Measurements from ENCODE around the gene PDE11A. TPM values are rescaled to one million over a fixed set of nuclear protein-coding genes. Genes with fewer than 3 reads are reported as not detected.

PDE11A gene
- total and polyA plus RNA-seq, 8 donors = under 0.01 to 0.87 (median 0.40) TPM; not detected in 2

DNA sequence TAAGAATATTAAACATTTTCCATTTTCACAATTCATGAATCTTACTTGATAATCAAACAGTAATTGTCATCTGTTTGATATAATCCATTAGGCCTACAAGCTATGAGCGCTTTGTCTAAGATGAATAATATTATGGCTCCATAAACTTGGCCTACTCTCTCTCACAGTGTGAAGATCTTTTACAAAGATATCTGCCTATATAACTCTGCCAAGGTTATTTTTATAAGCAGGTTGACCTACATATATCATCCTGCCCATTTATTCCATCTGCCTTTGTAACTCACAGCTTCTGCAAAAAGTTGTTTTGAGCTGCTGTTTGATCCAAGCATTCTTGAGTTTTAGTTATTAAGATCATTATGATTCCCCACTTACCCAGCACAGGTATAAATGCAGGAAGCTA, 158.3 kb downstream of the PDE11A start:
- WGBS, 5 donors = 81 to 95% (median 93%) methylated on average over 1 of the region's 1 CpG
- H3K27me3 ChIP-seq = no peaks in the 10 kb centered on the region
- intact Hi-C loops (cut with DNase I; ENCODE audit: low total_unique reads) = no loop called here
- no peaks in the 10 kb centered on the region for H3K36me3 ChIP-seq
- H3K4me3 ChIP-seq = no peak overlapping the region
- no peak overlapping the region for H3K27ac ChIP-seq
- no peak for DNase-seq
- no peaks in the 10 kb centered on the region for H3K9me3 ChIP-seq
- no peaks in the 10 kb centered on the region for H3K4me1 ChIP-seq
- TF ChIP-seq POLR2AphosphoS5 (IDR thresholded peaks at IDR 0.05) (no peak), EP300 (IDR thresholded peaks at IDR 0.05) (no peak), POLR2A (IDR thresholded peaks at IDR 0.05) (no peak)
- TF ChIP-seq, protein P1, sequence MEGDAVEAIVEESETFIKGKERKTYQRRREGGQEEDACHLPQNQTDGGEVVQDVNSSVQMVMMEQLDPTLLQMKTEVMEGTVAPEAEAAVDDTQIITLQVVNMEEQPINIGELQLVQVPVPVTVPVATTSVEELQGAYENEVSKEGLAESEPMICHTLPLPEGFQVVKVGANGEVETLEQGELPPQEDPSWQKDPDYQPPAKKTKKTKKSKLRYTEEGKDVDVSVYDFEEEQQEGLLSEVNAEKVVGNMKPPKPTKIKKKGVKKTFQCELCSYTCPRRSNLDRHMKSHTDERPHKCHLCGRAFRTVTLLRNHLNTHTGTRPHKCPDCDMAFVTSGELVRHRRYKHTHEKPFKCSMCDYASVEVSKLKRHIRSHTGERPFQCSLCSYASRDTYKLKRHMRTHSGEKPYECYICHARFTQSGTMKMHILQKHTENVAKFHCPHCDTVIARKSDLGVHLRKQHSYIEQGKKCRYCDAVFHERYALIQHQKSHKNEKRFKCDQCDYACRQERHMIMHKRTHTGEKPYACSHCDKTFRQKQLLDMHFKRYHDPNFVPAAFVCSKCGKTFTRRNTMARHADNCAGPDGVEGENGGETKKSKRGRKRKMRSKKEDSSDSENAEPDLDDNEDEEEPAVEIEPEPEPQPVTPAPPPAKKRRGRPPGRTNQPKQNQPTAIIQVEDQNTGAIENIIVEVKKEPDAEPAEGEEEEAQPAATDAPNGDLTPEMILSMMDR (IDR thresholded peaks at IDR 0.05) = no peak

DNA sequence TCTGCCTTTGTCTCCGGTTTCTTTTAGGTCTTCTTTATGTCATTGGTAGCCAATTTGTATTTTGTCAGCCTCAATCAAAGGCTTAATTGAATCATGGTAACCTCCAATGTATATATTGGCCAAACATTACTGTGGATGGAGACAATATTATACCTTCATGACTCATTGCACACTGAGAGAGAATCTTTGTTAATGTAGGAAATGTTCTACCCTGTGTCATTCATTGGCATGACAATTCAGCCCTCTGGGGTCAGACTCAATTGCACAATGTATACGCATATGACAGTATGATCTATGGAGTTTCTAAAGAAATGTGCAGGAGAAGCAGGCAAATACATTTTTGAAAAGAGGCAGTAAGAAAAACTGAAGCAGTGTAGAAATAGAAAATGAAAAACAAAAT, 162.6 kb downstream of the PDE11A start:
- 51 to 82% (median 73%) methylated on average over 2 of the region's 2 CpGs for WGBS, 5 donors

DNA sequence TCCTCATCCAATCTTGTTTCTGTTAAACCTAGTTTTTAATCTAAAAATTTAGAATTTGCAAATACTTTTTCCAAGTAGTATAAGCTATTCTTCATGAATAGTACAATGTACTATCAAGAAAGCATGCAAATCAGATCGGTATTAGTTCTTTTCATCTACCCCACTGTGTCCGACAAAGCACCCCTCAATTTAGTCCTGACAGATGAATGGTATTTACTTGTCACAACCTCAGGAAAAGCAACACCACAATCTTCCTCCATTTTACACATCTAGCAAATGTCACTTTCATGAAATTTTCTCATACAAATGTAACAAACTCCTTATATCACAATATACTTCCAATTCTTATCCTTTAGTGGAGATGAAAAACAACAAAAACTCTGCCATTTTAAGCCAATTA, 163.8 kb downstream of the PDE11A start:
- H3K4me1 ChIP-seq = peaks cover 0 to 4% (median 0%) of the 10 kb centered on the region in 4 donors
- H3K9me3 ChIP-seq = no peaks in the 10 kb centered on the region
- intact Hi-C loops (cut with DNase I; ENCODE audit: low total_unique reads) = no loop called here
- no peak for TF ChIP-seq EP300 (IDR thresholded peaks at IDR 0.05)
- TF ChIP-seq, protein P1 (IDR thresholded peaks at IDR 0.05) = no peak
- TF ChIP-seq POLR2A (IDR thresholded peaks at IDR 0.05) = no peak
- TF ChIP-seq POLR2AphosphoS5 (IDR thresholded peaks at IDR 0.05) = no peak
- no peak for DNase-seq
- no peaks in the 10 kb centered on the region for H3K27me3 ChIP-seq
- WGBS, 5 donors = 87 to 99% (median 93%) methylated on average over 2 of the region's 2 CpGs
- no peaks in the 10 kb centered on the region for H3K36me3 ChIP-seq
- H3K4me3 ChIP-seq = no peak overlapping the region
- no peak overlapping the region for H3K27ac ChIP-seq

More for the DNA sequence above, 162.6 kb downstream of the PDE11A start:
- H3K36me3 ChIP-seq = no peaks in the 10 kb centered on the region
- no peaks in the 10 kb centered on the region for H3K27me3 ChIP-seq
- no peak for DNase-seq
- H3K4me3 ChIP-seq = no peak overlapping the region
- peaks cover 0 to 4% (median 0%) of the 10 kb centered on the region in 4 donors for H3K4me1 ChIP-seq
- TF ChIP-seq, protein P1 (IDR thresholded peaks at IDR 0.05) = no peak
- no peak for TF ChIP-seq EP300 (IDR thresholded peaks at IDR 0.05)
- no peak for TF ChIP-seq POLR2A (IDR thresholded peaks at IDR 0.05)
- TF ChIP-seq POLR2AphosphoS5 (IDR thresholded peaks at IDR 0.05) = no peak
- intact Hi-C loops (cut with DNase I; ENCODE audit: low total_unique reads) = no loop called here
- no peak overlapping the region for H3K27ac ChIP-seq
- no peaks in the 10 kb centered on the region for H3K9me3 ChIP-seq

DNA sequence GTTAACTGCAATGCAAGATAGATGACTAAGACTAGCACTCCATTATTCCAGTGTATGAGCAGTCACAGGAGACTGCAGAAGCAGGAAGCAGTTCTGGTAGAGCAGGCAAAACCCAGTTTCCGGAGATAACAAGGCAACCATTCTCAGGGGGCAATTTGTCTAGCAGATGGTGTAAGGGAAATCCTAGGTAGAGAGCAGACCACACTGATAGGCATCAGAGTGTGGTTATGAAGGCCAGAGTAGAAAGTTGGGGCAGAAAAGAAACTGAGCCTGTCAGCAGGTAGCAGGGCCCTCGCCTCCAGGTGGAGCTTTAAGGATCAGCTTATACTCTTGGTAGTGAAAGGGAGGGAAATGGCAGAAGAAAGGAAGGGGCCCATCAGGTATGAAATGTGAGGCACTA, 164.4 kb downstream of the PDE11A start:
- intact Hi-C loops (cut with DNase I; ENCODE audit: low total_unique reads) = no loop called here
- no peak overlapping the region for H3K4me3 ChIP-seq
- no peak overlapping the region for H3K27ac ChIP-seq
- WGBS, 5 donors = 54 to 79% (median 72%) methylated on average over 2 of the region's 2 CpGs
- H3K27me3 ChIP-seq = no peaks in the 10 kb centered on the region
- H3K9me3 ChIP-seq = no peaks in the 10 kb centered on the region
- H3K4me1 ChIP-seq = peaks cover 0 to 4% (median under 1%) of the 10 kb centered on the region in 4 donors
- H3K36me3 ChIP-seq = no peaks in the 10 kb centered on the region
- no peak for DNase-seq
- TF ChIP-seq POLR2A (IDR thresholded peaks at IDR 0.05) (no peak), EP300 (IDR thresholded peaks at IDR 0.05) (no peak), POLR2AphosphoS5 (IDR thresholded peaks at IDR 0.05) (no peak)
- TF ChIP-seq, protein P1 (IDR thresholded peaks at IDR 0.05) = no peak
